BJ (cell line): ENCODE data around the gene CLASP1. TPM values are rescaled to one million over a fixed set of nuclear protein-coding genes. Genes with fewer than 3 reads are reported as not detected.

ENCODE experiments used
- CTCF ChIA-PET: fragments of 350-600 bp; formaldehyde crosslinking; extraction: SDS; loops from one replicate; lab custom pipeline; 2021; ENCODE audit warnings: antibody characterized with exemption, inconsistent platforms; lab: Yijun Ruan, JAX
- POLR2A ChIA-PET: fragments of 300-600 bp; sonication (Branson Sonifier 250); formaldehyde crosslinking; extraction: SDS; loops from one replicate; lab custom pipeline; 2021; ENCODE audit warnings: antibody characterized with exemption; lab: Charles Lee
- DNase-seq: peaks from one replicate; pipeline ENCODE4 v3.0.0-alpha.2; 2011; ENCODE audit warnings: low read depth
- H3K27me3 ChIP-seq: 2 replicates; pipeline ENCODE4 v1.6.0; 2011; ENCODE audit warnings: low read length; ENCODE audit not compliant: control insufficient read depth, insufficient read depth
- H3K36me3 ChIP-seq: 2 replicates; pipeline ENCODE4 v1.5.1; 2011; ENCODE audit warnings: low read length; ENCODE audit not compliant: control insufficient read depth, insufficient read depth
- H3K4me3 ChIP-seq: 2 replicates; pipeline ENCODE4 v1.5.1; 2011; ENCODE audit warnings: low read depth, mild to moderate bottlenecking, control low read depth, low read length
- polyA plus RNA-seq: library from polyadenylated mRNA; depleted of rRNA; stranded (reverse); fragments of >200 nt; gene quantifications from 2 replicates; pipeline ENCODE4 v1.2.3, GENCODE V29; 2011
- TF ChIP-seq, protein P1 (sequence below): IDR thresholded peaks from 2 replicates; pipeline ENCODE4 v1.5.1; 2011; ENCODE audit warnings: low read depth, mild to moderate bottlenecking, control low read depth, inconsistent platforms, low read length, moderate library complexity; ENCODE audit not compliant: insufficient read depth

Gene CLASP1
- polyA plus RNA-seq, 1 experiment, result 7.1 TPM

DNA sequence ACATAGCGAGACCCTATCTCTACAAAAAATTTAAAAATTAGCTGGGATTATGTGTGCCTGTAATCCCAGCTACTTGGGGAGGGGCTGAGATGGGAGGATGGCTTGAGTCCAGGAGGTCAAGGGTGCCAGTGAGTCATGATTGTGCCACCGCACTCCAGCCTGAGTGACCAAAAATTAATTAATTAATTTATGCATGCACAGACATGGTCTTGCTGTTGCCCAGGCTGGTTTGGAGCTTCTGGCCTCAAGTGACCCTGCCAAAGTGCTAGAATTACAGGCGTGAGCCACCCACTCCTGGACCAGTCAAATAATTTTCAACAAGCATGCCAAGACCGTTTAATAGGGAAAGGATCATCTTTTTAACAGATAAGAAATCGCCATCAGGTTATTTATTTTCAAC is 306.5 kb downstream of the CLASP1 start:
- no peaks in the 10 kb centered on the region for H3K27me3 ChIP-seq
- TF ChIP-seq, protein P1, sequence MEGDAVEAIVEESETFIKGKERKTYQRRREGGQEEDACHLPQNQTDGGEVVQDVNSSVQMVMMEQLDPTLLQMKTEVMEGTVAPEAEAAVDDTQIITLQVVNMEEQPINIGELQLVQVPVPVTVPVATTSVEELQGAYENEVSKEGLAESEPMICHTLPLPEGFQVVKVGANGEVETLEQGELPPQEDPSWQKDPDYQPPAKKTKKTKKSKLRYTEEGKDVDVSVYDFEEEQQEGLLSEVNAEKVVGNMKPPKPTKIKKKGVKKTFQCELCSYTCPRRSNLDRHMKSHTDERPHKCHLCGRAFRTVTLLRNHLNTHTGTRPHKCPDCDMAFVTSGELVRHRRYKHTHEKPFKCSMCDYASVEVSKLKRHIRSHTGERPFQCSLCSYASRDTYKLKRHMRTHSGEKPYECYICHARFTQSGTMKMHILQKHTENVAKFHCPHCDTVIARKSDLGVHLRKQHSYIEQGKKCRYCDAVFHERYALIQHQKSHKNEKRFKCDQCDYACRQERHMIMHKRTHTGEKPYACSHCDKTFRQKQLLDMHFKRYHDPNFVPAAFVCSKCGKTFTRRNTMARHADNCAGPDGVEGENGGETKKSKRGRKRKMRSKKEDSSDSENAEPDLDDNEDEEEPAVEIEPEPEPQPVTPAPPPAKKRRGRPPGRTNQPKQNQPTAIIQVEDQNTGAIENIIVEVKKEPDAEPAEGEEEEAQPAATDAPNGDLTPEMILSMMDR, result no peak
- H3K36me3 ChIP-seq, result peaks cover 25% of the 10 kb centered on the region
- DNase-seq, result no peak
- H3K4me3 ChIP-seq, result no peak overlapping the region
- ChIA-PET POLR2A (no interaction called here), CTCF (interaction anchor here (0.9 kb wide), 1 partner anchor 17 kb away, joined by 3 read pairs; no protein-coding TSS in a partner anchor)

DNA sequence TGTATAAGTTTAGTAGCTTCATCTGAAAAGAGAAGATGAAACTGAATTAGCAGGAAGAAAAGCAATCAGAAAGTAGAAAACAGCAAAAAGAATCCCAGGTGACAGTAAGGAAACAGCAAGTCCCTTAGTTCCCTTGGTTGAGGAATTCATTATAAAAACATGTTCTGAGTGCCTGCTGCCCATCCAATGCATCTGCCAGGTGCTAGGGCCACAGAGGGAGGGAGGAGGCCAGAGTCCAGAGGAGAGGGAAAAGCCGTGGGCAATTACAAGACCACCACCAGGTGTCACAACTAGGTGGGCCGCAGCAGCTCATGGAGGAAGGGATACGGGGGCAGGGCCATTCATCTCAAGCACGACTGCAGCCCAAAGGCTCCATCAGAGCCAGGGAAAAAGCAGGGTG is 308.3 kb downstream of the CLASP1 start:
- CTCF ChIA-PET, result interaction anchor here (0.9 to 2.4 kb wide), 2 partner anchors 14 to 245 kb away, joined by 3 to 10 read pairs; no protein-coding TSS in a partner anchor
- POLR2A ChIA-PET, result no interaction called here
- Histone ChIP-seq H3K27me3 (no peaks in the 10 kb centered on the region), H3K4me3 (no peak overlapping the region), H3K36me3 (peaks cover 14% of the 10 kb centered on the region)
- TF ChIP-seq, protein P1, result no peak
- no peak for DNase-seq

DNA sequence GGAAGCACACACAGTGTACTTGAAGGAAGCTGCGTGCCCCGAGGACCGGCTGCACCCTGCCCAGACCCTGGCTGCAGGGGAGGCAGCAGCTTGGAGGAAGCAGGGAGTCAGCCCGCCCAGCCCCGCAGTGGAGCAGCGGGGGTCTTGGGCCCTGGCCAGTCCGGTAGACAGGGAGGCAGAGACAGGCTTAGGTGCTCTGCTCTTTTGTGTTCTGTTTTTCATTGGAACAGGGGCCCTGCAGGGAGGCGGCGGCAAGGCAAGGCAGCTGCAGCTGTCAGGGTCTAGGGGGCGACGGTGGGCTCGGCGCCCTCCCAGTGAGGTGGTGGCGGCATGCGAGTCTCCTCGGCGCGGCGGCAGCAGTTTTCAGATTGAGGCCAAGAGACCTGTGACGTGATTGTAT is 311.0 kb downstream of the CLASP1 start:
- ChIA-PET POLR2A (no interaction called here), CTCF (interaction anchor here (0.6 to 1.8 kb wide), 2 partner anchors 10 to 553 kb away, joined by 3 to 7 read pairs; no protein-coding TSS in a partner anchor)
- Histone ChIP-seq H3K27me3 (no peaks in the 10 kb centered on the region), H3K36me3 (peaks cover 7% of the 10 kb centered on the region), H3K4me3 (no peak overlapping the region)
- no peak for DNase-seq
- TF ChIP-seq, protein P1, result no peak

DNA sequence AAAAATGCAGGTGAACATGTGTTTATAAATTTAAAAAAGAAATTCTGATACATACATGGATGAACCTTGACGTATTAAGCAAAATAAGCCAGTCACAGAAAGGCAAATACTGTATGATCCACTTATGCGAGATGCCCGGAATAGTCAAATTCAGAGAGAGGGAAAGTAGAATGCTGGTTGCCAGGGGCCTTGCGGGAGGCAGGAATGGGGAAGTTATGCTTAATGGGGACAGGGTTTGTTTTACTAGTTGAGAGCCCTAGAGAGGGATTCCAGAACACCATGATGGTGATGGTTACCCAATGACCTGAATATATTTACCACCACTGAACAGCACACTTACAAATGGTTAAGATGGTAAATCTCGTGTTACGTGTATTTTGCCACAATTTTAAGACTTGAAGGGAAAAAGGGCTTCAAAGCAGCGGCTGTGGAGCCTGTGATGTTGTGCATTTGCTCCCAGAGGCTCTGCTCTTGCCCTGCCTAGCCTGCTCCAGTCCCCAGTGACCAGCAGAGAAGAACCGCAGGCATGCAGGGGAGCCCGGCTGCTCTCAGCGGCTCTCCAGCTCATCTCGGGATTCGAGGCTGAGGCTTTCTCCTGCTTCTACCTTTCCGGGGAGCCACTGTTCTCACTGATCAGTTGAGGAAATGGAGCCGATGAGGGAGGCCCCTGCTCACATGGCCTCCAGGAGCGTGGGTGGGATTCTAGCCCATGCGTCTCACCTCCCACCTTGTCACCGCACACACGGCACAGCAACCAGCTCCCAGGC is 312.6 kb downstream of the CLASP1 start:
- DNase-seq, result no peak
- no peak overlapping the region for H3K4me3 ChIP-seq
- POLR2A ChIA-PET, result interaction anchor here (0.7 kb wide), 1 partner anchor 19 kb away, joined by 4 read pairs; no protein-coding TSS in a partner anchor
- CTCF ChIA-PET, result interaction anchor here (0.6 to 0.9 kb wide), 4 partner anchors 10 to 39 kb away, joined by 3 to 4 read pairs (median 4); no protein-coding TSS in a partner anchor
- no peaks in the 10 kb centered on the region for H3K27me3 ChIP-seq
- TF ChIP-seq, protein P1, result no peak
- H3K36me3 ChIP-seq, result peaks cover 7% of the 10 kb centered on the region
